C4-2B (cell line): ENCODE measurements around the gene ERC2.

Experiments used
- ZFX ChIP-seq: fragments of 450-650 bp; IDR thresholded peaks from 2 replicates; pipeline ENCODE4 v1.6.1; 2017
- TF ChIP-seq, protein P1 (sequence below): fragments of 450-650 bp; conservative IDR thresholded peaks from 2 replicates; pipeline ENCODE4 v1.5.1; 2017; ENCODE audit warnings: mild to moderate bottlenecking

- TF ChIP-seq, protein P1, sequence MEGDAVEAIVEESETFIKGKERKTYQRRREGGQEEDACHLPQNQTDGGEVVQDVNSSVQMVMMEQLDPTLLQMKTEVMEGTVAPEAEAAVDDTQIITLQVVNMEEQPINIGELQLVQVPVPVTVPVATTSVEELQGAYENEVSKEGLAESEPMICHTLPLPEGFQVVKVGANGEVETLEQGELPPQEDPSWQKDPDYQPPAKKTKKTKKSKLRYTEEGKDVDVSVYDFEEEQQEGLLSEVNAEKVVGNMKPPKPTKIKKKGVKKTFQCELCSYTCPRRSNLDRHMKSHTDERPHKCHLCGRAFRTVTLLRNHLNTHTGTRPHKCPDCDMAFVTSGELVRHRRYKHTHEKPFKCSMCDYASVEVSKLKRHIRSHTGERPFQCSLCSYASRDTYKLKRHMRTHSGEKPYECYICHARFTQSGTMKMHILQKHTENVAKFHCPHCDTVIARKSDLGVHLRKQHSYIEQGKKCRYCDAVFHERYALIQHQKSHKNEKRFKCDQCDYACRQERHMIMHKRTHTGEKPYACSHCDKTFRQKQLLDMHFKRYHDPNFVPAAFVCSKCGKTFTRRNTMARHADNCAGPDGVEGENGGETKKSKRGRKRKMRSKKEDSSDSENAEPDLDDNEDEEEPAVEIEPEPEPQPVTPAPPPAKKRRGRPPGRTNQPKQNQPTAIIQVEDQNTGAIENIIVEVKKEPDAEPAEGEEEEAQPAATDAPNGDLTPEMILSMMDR: peak; percentile 19
- no peak for TF ChIP-seq ZFX
Measured at GRCh38 chr3:55868347-55868746, 599.9 kb downstream of the ERC2 start.
